HG03457 (cell line): ENCODE data around the gene ACAP3.
A peak's percentile ranks its signal among the peaks of the same experiment; 100 is the strongest.

Source experiments
- ATAC-seq: cut with Tn5 transposase; IDR thresholded peaks from one replicate; pipeline ENCODE4 v1.9.1; 2021; ENCODE audit warnings: moderate number of reproducible peaks; ENCODE audit not compliant: unreplicated experiment

The ACAP3 gene

GRCh38 chr1:1314678-1315335 lies 7.1 kb upstream of the ACAP3 start:
- no peak for ATAC-seq

- no peak for ATAC-seq
Observed at GRCh38 chr1:1314237-1314586, 6.5 kb upstream of the ACAP3 start.

GRCh38 chr1:1313500-1314236 lies 5.9 kb upstream of the ACAP3 start:
- no peak for ATAC-seq

- no peak for ATAC-seq
Observed at GRCh38 chr1:1312450-1313314, 5.0 kb upstream of the ACAP3 start.

GRCh38 chr1:1311107-1312104 lies 3.7 kb upstream of the ACAP3 start:
- ATAC-seq = no peak

GRCh38 chr1:1310476-1311053 lies 2.8 kb upstream of the ACAP3 start:
- no peak for ATAC-seq

- no peak for ATAC-seq
Observed at GRCh38 chr1:1310109-1310385, 2.3 kb upstream of the ACAP3 start.

GRCh38 chr1:1309251-1310108 lies 1.8 kb upstream of the ACAP3 start:
- ATAC-seq = no peak

- ATAC-seq = peak; percentile 5
Observed at GRCh38 chr1:1308756-1309250, 1.1 kb upstream of the ACAP3 start.

- ATAC-seq = peak; percentile 8
Observed at GRCh38 chr1:1307261-1307922, 338 bp downstream of the ACAP3 start.

- ATAC-seq = no peak
Observed at GRCh38 chr1:1306661-1307260, 969 bp downstream of the ACAP3 start.

- no peak for ATAC-seq
Observed at GRCh38 chr1:1306070-1306660, 1.6 kb downstream of the ACAP3 start.

GRCh38 chr1:1305300-1306069 lies 2.2 kb downstream of the ACAP3 start:
- no peak for ATAC-seq

GRCh38 chr1:1304331-1305299 lies 3.1 kb downstream of the ACAP3 start:
- ATAC-seq = no peak

GRCh38 chr1:1303736-1304135 lies 4.0 kb downstream of the ACAP3 start:
- ATAC-seq = no peak

GRCh38 chr1:1302951-1303509 lies 4.7 kb downstream of the ACAP3 start:
- ATAC-seq = no peak
